Kidney glomerular epithelial cell (primary cell): ENCODE data around the gene MYEOV.

Source experiments
- DNase-seq: peaks from one replicate; lab custom pipeline; 2025; lab: John Stamatoyannopoulos, UW

MYEOV gene

GRCh38 chr11:69293819-69294505, at the start of gene MYEOV:
MYEOV (plus strand) TSS chr11:69294155; CDS start chr11:69295355, 1,200 bp downstream.
- DNase-seq: no peak

DNA sequence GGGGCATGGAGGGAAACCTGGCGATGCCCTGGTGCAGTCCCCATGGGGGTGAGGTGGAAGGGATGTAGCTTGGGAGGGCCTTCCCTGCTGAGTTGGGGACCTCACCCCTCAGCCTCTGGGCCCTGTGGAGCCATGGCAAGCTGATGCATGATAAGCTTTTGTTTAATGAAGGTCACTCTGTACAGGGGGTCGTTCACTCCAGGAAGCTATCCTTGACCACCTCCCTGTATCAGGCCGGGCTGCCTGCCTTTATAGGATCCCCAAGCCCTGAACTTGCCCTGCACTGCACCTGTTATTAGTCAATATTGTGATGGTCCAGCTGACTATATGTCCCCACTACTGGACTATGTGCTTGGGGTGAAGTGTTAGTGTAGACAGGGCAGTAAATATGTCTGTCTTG, 49.7 kb upstream of the MYEOV start:
- DNase-seq: no peak

GRCh38 chr11:69245041-69245440, 48.9 kb upstream of the MYEOV start:
- no peak for DNase-seq

- DNase-seq: no peak
Observed at GRCh38 chr11:69245491-69246345, 48.2 kb upstream of the MYEOV start.

- DNase-seq: no peak
Observed at GRCh38 chr11:69249311-69250185, 44.4 kb upstream of the MYEOV start.

DNA sequence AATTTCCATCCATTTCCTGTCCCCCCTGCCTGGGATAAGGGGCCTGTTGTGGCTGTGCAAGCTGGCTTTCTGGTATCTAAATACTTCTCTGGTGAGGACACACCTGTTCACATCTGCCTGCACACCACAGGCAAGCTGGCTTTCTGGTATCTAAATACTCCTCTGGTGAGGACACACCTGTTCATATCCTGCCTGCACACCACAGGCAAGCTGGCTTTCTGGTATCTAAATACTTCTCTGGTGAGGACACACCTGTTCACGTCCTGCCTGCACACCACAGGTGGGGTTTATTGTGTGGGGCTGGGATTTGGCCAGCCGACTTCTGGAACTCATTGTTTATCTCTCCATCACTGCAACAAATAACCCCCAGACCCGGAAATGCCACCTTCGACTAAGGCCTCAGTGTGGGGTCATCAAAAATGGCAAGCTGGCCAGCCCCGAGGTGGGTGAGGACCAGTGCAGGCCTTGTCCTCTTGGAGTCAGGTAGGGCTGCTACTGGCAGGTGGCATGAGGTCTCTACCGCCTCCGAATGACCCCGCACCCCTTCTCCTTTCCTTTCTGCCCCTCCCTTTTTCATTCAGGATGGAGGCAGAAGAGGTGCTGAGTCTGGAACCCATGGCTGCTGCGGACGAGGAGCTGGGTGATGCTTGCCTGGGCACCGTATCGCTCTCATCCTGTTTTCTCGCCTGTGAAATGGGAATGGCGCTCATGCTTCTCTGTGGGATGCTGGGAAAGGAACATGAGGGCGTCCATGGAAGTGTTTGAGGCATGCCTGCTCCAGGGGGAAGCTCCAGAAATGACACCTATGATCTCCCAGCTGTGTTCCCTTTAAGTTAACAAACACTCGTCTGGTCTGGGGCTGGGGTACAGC, 43.5 kb upstream of the MYEOV start:
- no peak for DNase-seq

GRCh38 chr11:69251057-69251393, 42.9 kb upstream of the MYEOV start:
- DNase-seq: no peak

DNA sequence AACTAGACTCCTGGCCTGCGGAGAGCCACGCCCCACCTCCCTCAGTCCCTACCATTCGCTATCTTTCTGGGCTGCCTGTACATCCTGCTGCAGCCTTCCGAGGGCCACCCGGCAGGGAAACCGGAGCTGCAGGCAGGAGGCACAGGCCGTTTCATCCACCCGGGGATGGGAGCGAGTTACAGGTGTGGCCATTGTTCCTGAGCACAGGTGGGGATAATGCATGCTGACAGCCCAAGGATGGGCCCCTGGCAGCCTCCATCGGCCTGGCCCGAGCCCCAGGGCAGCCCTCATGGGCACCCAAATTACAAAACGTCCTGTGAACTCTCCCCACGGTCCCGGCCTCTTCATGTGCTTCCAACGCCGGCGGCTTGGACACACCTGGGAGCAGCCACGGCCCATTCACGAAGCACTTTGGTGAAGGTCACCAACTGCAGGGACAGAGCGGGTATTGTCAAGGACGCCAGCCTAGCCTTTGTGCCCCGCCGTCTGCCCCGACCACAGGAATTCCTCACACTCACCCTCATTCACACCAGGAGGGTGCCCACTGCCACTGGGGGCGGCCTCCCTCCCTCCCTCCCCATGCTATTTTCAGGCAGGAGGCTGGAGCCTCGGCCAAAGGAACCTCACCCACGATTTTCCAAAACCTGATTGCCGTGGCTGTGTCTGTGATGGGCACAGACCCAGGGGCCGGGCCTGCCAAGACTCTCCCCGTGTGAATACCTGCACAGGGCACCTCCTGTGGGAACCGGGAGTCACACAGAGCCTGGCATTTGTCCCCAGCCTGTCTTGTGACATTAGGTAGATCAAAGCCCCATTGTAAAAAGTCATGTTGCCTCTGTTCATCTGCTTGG, 42.1 kb upstream of the MYEOV start:
- DNase-seq: no peak

GRCh38 chr11:69252490-69252837, 41.5 kb upstream of the MYEOV start:
- DNase-seq: no peak

DNA sequence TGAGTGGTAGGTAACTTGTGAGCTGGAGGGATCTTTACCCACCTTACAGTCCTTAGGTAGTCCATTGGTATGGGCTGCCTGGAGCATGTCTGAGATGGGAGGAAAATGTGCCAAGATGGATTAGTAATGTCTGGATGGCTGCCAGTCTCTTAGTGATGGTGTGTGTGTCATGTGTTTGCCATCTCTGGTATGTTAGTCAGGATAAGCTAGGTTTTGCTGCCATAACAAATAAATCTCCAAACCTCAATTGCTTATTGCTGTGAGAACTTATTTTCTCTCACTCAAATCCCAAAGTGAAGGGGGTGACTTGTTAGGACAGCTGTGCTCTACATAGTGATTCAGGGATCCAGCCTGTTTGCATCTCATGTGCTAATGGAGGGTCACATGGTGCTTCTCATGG, 40.9 kb upstream of the MYEOV start:
- no peak for DNase-seq

DNA sequence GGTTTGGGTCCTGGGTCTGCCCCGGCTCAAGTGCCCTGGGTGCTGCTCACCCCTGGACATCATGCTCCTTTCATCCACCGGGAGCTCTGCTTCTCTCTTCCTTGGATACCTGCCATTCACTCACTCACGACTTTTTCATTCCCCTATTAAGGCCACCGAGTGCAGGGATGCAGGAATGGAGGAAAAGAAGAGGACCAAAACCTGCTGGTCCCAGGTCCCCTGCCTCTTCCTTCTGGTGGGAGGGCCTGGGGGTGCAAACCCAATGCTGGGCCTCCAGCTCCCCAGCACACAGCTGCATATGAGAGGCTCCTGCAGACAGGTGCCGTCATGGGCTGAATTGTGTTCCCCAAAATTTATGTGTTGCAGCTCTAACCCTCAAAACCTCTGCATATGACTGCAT, 36.8 kb upstream of the MYEOV start:
- DNase-seq: no peak

DNA sequence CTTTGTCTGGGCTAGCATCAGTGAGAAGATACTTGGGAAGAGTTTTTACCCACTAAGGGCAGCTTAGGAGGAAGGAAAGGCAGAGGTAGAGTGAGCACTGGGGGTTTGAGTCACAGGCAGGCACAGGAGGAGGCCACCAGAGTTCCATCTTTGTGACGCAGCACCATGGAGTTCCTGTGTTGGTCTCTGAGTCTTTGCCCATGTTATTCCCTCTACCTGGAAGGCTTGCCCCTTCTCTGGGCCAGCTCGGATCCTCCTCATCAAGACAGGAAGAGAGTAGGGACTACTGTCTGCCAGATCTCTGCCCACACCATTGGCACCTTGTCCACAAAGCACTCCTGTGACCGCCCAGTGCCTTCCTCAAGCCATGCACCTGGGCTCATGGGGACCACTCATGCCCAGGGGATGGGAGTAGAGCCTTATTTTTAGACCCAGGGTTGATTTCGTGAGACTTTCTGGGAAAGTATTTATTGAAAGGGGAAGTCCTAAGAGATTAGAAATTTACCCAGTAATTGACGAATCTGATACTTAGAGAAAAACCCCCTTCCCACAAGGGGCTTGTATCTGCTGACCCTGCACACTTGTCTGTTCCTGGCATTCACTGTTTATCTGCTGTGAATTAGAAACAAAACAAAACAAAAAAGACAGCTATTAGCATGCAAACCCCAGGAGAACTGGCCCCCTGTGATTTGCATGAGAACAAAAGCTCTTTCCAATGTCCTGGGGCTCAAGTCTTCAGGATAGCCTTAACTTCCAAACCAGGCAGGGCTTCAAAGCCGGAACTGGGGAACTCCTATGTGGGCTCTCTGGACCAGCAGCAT, 35.9 kb upstream of the MYEOV start:
- DNase-seq: no peak

- no peak for DNase-seq
Observed at GRCh38 chr11:69259096-69259495, 34.9 kb upstream of the MYEOV start.

DNA sequence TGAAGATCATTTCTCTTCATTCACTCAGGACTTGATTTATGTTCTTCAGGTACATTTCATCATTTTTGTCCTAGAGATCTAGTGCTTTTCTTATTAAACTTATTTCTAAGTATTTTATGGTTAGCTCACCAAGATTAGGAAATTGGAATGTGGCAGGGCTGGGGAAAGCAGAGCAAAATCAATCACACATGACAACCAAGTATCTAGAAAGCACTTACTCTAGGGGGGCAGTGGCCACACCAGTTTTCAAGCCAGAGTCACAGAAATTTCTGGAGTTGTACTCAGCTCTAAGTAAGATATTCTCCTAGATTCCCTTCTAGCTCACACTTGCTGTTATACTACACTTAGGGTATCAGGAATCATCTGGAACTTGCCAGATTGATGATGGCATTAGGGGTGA, 33.3 kb upstream of the MYEOV start:
- no peak for DNase-seq

DNA sequence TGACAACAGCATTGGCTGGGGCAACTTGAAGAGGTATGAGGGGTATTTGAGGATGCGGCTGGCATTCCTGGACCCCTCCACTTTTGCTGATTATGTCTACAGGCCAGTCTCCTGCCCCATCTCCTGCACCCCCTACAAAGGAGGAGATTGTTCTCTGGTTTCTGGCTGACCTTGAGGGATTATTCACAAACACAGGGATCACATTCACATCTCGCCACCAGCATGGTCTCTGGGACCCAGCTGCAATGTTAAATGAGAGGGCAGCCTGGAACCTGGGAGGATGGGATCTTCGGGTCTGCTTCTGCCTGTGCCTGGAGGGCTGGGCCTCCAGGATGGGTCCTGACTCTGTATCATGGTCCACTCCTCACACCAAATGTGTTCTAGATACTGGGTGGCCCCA, 32.8 kb upstream of the MYEOV start:
- DNase-seq: no peak

- no peak for DNase-seq
Observed at GRCh38 chr11:69262918-69263735, 30.8 kb upstream of the MYEOV start.

DNA sequence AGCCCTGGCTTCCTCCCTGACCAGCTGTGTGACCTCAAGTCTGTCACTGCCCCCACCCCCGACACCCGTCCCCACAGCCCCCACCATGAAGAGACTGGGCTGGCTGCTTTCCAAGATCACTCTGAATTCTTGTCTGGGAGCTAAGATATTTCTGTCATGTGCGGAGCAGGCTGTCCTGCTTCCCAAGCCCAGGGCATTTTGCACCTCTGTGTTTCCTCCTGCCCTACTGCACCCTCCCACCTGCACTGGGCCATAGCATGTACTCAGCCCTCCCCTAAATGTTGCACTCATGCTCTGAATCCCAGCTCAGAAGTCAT, 30.3 kb upstream of the MYEOV start:
- DNase-seq: no peak

DNA sequence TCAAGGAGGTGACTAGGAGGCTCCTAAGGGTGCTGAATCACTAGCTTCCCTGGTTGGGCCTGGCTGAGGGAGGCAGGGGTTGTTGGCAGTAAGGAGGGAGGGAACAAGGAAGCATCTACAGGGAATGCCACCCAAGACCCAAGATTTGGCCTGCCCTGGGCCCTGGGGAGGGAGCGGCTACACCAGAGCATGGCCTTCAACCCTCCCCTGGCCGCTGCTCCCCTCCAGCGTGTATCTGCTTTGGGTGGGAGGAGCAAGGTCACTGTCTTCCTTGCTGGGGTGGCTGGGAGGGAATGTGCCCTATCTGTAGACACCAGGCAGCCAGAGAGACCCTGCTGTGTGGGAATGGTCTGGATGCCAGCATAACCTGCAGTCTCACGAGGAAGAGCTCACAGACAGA, 29.5 kb upstream of the MYEOV start:
- no peak for DNase-seq

GRCh38 chr11:69265210-69265609, 28.7 kb upstream of the MYEOV start:
- DNase-seq: no peak
